CD14-positive monocyte (primary cell): ENCODE data around the gene NELFA. TPM values are rescaled to one million over a fixed set of nuclear protein-coding genes. Genes with fewer than 3 reads are reported as not detected.
A peak's percentile ranks its signal among the peaks of the same experiment; 100 is the strongest.

ENCODE experiments used
- DNase-seq, 3 donors: peaks; one replicate each; pipeline ENCODE4 v3.0.0-alpha.2; 2011 to 2022
- H2AFZ ChIP-seq: 2 replicates; pipeline ENCODE4 v1.6.0; 2012; ENCODE audit warnings: mild to moderate bottlenecking, low read depth, low read length, inconsistent platforms; ENCODE audit not compliant: insufficient read depth, poor library complexity, severe bottlenecking
- H3K27ac ChIP-seq, 2 donors: 1 replicate in 1 of 2; 2 replicates in 1 of 2; pipeline ENCODE4 v1.5.1; 2012 to 2013; ENCODE audit warnings: low read length in 2 of 2, control low read depth in 1 of 2, inconsistent platforms in 1 of 2, low read depth in 1 of 2, mild to moderate bottlenecking in 1 of 2
- H3K27me3 ChIP-seq, 2 donors: one replicate each; pipeline versions ENCODE4 v1.6.0 to v1.6.1; 2011 to 2013; ENCODE audit warnings: low read length in 2 of 2; ENCODE audit not compliant: control insufficient read depth in 2 of 2, insufficient read depth in 2 of 2
- H3K36me3 ChIP-seq, 2 donors: replicated peaks in 1 of 2; 1 replicate in 1 of 2; 2 replicates in 1 of 2; pipeline versions ENCODE4 v1.5.1 to v1.6.1; 2012 to 2013; ENCODE audit warnings: low read length in 2 of 2, control low read depth in 1 of 2, inconsistent platforms in 1 of 2, mild to moderate bottlenecking in 1 of 2; ENCODE audit not compliant: insufficient read depth in 2 of 2, control insufficient read depth in 1 of 2
- H3K4me1 ChIP-seq, 2 donors: 1 replicate in 1 of 2; 2 replicates in 1 of 2; pipeline versions ENCODE4 v1.5.1 to v1.6.1; 2012 to 2013; ENCODE audit warnings: low read length in 2 of 2, control low read depth in 1 of 2, inconsistent platforms in 1 of 2, mild to moderate bottlenecking in 1 of 2, moderate library complexity in 1 of 2; ENCODE audit not compliant: insufficient read depth in 2 of 2, control insufficient read depth in 1 of 2
- H3K4me2 ChIP-seq: replicated peaks from 2 replicates; pipeline ENCODE3; 2012; ENCODE audit warnings: low read length, moderate library complexity, mild to moderate bottlenecking; ENCODE audit not compliant: poor library complexity, severe bottlenecking; ENCODE audit errors: extremely low read depth
- H3K4me3 ChIP-seq, 3 experiments: fragments of 200-600 bp in 1 of 3; sonication (generic) in 1 of 3; replicated peaks in 1 of 3; 1 replicate in 2 of 3; 2 replicates in 1 of 3; pipeline ENCODE4 v1.5.1; 2011 to 2013; ENCODE audit warnings: low read length in 3 of 3, mild to moderate bottlenecking in 3 of 3, control low read depth in 2 of 3, low read depth in 2 of 3, inconsistent platforms in 1 of 3, moderate library complexity in 1 of 3
- H3K79me2 ChIP-seq: 2 replicates; pipeline ENCODE4 v1.6.0; 2012; ENCODE audit warnings: mild to moderate bottlenecking, control low read depth, inconsistent platforms, low read length, moderate library complexity; ENCODE audit not compliant: insufficient read depth
- H3K9ac ChIP-seq: 2 replicates; pipeline ENCODE4 v1.6.0; 2017; ENCODE audit warnings: low read length, mild to moderate bottlenecking; ENCODE audit not compliant: insufficient read depth, poor library complexity, severe bottlenecking
- H3K9me3 ChIP-seq, 2 donors: replicated peaks in 1 of 2; 1 replicate in 1 of 2; 2 replicates in 1 of 2; pipeline versions ENCODE4 v1.5.1 to v1.6.1; 2012 to 2013; ENCODE audit warnings: low read length in 2 of 2, control low read depth in 1 of 2; ENCODE audit not compliant: control insufficient read depth in 1 of 2, insufficient read depth in 1 of 2
- H4K20me1 ChIP-seq: 2 replicates; pipeline ENCODE4 v1.6.0; 2012; ENCODE audit warnings: mild to moderate bottlenecking, low read length, control low read depth, moderate library complexity; ENCODE audit not compliant: insufficient read depth
- H3K27ac Mint-ChIP-seq, 7 donors: one replicate each; pipeline ENCODE4 v1.8.0; 2020; ENCODE audit warnings: mild to moderate bottlenecking in 7 of 7, mixed read lengths in 7 of 7, moderate library complexity in 6 of 7, inconsistent platforms in 2 of 7
- H3K27me3 Mint-ChIP-seq, 3 donors: one replicate each; pipeline ENCODE4 v1.8.0; 2021 to 2022; ENCODE audit warnings: low read depth in 3 of 3, mild to moderate bottlenecking in 3 of 3, mixed read lengths in 3 of 3, moderate library complexity in 3 of 3, inconsistent platforms in 1 of 3
- H3K36me3 Mint-ChIP-seq, 2 donors: one replicate each; pipeline ENCODE4 v1.8.0; 2020; ENCODE audit warnings: mixed read lengths in 2 of 2, inconsistent platforms in 1 of 2, mild to moderate bottlenecking in 1 of 2
- H3K4me1 Mint-ChIP-seq: one replicate; pipeline ENCODE4 v1.8.0; 2020; ENCODE audit warnings: mild to moderate bottlenecking, mixed read lengths
- H3K4me3 Mint-ChIP-seq, 2 donors: one replicate each; pipeline ENCODE4 v1.8.0; 2020; ENCODE audit warnings: mild to moderate bottlenecking in 2 of 2, mixed read lengths in 2 of 2, moderate library complexity in 1 of 2
- H3K9me3 Mint-ChIP-seq, 7 donors: one replicate each; pipeline ENCODE4 v1.8.0; 2020 to 2022; ENCODE audit warnings: mixed read lengths in 7 of 7, mild to moderate bottlenecking in 6 of 7, moderate library complexity in 6 of 7, inconsistent platforms in 2 of 7
- whole genome bisulfite sequencing: methylation state at CpG from one replicate; pipeline ENCODE4 v1.1.5; 2013; ENCODE audit warnings: missing lambda C conversion rate; ENCODE audit not compliant: insufficient coverage; 5-methylcytosine and 5-hydroxymethylcytosine counted together
- intact Hi-C, 2 donors: fragments of 100-400 bp; cut with micrococcal nuclease; formaldehyde crosslinking; loops; one replicate each; pipeline versions ENCODE4 v1.15.0 to v1.15.1; 2023
- polyA plus RNA-seq, 3 donors: library from polyadenylated mRNA; depleted of rRNA in 1 of 3; unstranded in 2 of 3; stranded (reverse) in 1 of 3; fragments of 300-500 nt in 2 of 3; fragments of >200 nt in 1 of 3; fragmentation: Illumina TruSeq in 2 of 3; gene quantifications; 1 replicate in 2 of 3; 2 replicates in 1 of 3; pipeline ENCODE4 v1.2.3, GENCODE V29; 2012 to 2021
- TF ChIP-seq, protein P1 (sequence below): fragments of 200-600 bp; IDR thresholded peaks from one replicate; pipeline ENCODE4 v1.8.0; 2022; ENCODE audit warnings: antibody characterized with exemption, mild to moderate bottlenecking

NELFA gene
- polyA plus RNA-seq, 3 donors, result 10.0 to 22.1 (median 10.5) TPM

DNA sequence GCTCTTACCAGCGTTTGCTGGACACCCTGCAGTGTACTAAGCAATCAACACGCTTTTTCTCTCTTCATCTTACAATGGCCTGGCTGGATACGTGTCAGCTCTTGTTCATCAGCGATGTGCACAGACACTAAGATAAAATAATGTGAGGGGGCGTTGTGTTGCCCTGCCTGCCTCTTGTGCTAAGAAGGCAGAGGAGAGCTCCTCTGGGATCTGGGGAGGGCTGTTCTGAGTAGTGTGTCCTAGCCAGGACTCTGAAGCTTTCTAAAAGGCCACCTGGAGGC lies 49.7 kb downstream of the NELFA start:
- H3K4me2 ChIP-seq, result no peak overlapping the region
- no peak for DNase-seq
- no peaks in the 10 kb centered on the region for H4K20me1 ChIP-seq
- no peak overlapping the region for H3K27ac ChIP-seq
- H3K79me2 ChIP-seq, result no peaks in the 10 kb centered on the region
- H3K27me3 ChIP-seq, result no peaks in the 10 kb centered on the region
- intact Hi-C loops, result no loop called here
- Mint-ChIP-seq H3K9me3 (no peaks in the 10 kb centered on the region), H3K27ac (peak overlapping the region in 1 of 7 donors; percentile 77), H3K36me3 (peaks cover 88 to 99% of the 10 kb centered on the region in 2 donors), H3K4me1 (no peaks in the 10 kb centered on the region), H3K4me3 (no peak overlapping the region), H3K27me3 (no peaks in the 10 kb centered on the region)
- H3K4me1 ChIP-seq, result no peaks in the 10 kb centered on the region
- H3K9me3 ChIP-seq, result no peaks in the 10 kb centered on the region
- no peak overlapping the region for H2AFZ ChIP-seq
- H3K36me3 ChIP-seq, result peaks cover 80 to 99% of the 10 kb centered on the region in 2 donors
- 100% methylated on average over 3 of the region's 5 CpGs for WGBS
- TF ChIP-seq, protein P1, sequence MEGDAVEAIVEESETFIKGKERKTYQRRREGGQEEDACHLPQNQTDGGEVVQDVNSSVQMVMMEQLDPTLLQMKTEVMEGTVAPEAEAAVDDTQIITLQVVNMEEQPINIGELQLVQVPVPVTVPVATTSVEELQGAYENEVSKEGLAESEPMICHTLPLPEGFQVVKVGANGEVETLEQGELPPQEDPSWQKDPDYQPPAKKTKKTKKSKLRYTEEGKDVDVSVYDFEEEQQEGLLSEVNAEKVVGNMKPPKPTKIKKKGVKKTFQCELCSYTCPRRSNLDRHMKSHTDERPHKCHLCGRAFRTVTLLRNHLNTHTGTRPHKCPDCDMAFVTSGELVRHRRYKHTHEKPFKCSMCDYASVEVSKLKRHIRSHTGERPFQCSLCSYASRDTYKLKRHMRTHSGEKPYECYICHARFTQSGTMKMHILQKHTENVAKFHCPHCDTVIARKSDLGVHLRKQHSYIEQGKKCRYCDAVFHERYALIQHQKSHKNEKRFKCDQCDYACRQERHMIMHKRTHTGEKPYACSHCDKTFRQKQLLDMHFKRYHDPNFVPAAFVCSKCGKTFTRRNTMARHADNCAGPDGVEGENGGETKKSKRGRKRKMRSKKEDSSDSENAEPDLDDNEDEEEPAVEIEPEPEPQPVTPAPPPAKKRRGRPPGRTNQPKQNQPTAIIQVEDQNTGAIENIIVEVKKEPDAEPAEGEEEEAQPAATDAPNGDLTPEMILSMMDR, result no peak
- no peak overlapping the region for H3K9ac ChIP-seq
- H3K4me3 ChIP-seq, result no peak overlapping the region

DNA sequence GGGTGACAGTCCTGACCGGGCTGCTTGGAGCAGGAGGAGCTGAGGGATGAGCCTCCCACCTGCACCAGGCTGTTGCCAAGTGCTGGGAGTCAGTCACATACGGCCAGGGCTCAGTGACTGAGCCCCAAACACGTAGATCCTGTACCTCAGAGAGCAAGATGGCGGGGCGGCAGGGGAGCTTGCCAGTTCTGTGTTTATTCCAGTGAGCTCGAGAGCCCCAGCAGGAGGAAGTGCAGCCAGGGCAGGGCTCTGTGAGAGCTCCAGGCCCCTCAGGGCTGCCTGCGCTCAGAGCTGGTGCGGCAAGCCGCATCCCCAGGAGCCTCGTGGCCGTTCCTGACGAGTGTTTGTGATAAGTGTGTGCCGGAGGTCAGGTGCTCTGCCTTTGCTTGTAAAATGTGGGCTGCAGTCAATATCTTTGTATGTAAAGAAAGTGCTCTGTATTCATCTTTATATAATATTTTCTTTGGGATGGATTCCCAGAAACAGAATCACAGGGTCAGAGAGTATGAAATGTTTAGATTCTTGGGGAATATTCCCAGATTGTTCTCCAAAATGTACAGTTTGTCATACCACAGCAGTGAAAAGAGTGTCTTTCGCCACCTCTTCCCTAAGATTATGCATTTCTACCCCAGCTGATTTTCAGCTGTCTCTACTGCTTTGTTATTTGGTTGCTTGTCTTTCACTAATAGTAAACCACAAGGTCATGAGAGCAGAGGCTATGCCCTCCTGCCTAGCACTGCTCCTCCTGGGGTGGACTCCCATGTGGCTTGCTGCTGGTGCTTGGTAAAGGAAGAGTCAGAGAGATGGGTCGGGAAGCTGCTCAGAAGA lies 50.3 kb downstream of the NELFA start:
- Histone ChIP-seq H2AFZ (no peak overlapping the region), H3K36me3 (peaks cover 79 to 97% of the 10 kb centered on the region in 2 donors), H3K4me2 (no peak overlapping the region), H3K4me3 (no peak overlapping the region), H3K9me3 (no peaks in the 10 kb centered on the region), H3K27ac (no peak overlapping the region), H3K4me1 (no peaks in the 10 kb centered on the region), H3K9ac (no peak overlapping the region), H4K20me1 (no peaks in the 10 kb centered on the region), H3K27me3 (no peaks in the 10 kb centered on the region), H3K79me2 (no peaks in the 10 kb centered on the region)
- H3K9me3 Mint-ChIP-seq, result no peaks in the 10 kb centered on the region
- DNase-seq, result no peak
- H3K4me3 Mint-ChIP-seq, result no peak overlapping the region
- no peaks in the 10 kb centered on the region for H3K4me1 Mint-ChIP-seq
- H3K36me3 Mint-ChIP-seq, result peaks cover 84 to 99% of the 10 kb centered on the region in 2 donors
- H3K27ac Mint-ChIP-seq, result peak overlapping the region in 3 of 7 donors; percentile 13 to 24 (median 20)
- 97% methylated on average over 9 of the region's 15 CpGs for whole genome bisulfite sequencing
- H3K27me3 Mint-ChIP-seq, result no peaks in the 10 kb centered on the region
- TF ChIP-seq, protein P1, result no peak
- intact Hi-C loops, result no loop called here
